Measurements from ENCODE around the gene HIF3A.

DNA sequence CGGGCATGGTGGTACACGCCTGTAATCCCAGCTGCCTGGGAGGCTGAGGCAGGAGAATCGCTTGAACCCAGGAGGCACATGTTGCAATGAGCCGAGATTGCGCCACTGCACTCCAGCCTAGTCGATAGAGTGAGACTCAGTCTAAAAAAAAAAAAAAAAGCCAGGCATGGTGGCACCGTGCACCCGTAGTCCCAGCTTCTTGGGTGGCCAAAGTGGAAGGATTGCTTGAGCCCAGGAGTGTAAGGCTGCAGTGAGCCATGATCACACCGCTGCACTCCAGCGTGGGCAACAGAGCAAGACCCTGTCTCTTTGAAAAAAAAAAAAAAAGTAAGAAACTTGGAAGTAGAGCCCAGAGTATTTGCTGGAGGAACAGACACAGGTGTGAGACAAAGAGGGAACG is 88.8 kb downstream of the HIF3A start:
- TF ChIP-seq, protein P1, sequence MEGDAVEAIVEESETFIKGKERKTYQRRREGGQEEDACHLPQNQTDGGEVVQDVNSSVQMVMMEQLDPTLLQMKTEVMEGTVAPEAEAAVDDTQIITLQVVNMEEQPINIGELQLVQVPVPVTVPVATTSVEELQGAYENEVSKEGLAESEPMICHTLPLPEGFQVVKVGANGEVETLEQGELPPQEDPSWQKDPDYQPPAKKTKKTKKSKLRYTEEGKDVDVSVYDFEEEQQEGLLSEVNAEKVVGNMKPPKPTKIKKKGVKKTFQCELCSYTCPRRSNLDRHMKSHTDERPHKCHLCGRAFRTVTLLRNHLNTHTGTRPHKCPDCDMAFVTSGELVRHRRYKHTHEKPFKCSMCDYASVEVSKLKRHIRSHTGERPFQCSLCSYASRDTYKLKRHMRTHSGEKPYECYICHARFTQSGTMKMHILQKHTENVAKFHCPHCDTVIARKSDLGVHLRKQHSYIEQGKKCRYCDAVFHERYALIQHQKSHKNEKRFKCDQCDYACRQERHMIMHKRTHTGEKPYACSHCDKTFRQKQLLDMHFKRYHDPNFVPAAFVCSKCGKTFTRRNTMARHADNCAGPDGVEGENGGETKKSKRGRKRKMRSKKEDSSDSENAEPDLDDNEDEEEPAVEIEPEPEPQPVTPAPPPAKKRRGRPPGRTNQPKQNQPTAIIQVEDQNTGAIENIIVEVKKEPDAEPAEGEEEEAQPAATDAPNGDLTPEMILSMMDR (IDR thresholded peaks at IDR 0.05 in 2 of 3, conservative IDR thresholded peaks at IDR 0.05 in 1 of 3; ENCODE audit: borderline replicate concordance in 1 of 3, insufficient read depth in 1 of 3, low read depth in 2 of 3, low read length in 2 of 3) = no peak
- TF ChIP-seq EZH2 (IDR thresholded peaks at IDR 0.05) = no peak
- TF ChIP-seq POLR2A (IDR thresholded peaks at IDR 0.05; ENCODE audit: borderline replicate concordance, extremely low read depth, insufficient read depth, insufficient read length) = no peak
- TF ChIP-seq, protein P2, sequence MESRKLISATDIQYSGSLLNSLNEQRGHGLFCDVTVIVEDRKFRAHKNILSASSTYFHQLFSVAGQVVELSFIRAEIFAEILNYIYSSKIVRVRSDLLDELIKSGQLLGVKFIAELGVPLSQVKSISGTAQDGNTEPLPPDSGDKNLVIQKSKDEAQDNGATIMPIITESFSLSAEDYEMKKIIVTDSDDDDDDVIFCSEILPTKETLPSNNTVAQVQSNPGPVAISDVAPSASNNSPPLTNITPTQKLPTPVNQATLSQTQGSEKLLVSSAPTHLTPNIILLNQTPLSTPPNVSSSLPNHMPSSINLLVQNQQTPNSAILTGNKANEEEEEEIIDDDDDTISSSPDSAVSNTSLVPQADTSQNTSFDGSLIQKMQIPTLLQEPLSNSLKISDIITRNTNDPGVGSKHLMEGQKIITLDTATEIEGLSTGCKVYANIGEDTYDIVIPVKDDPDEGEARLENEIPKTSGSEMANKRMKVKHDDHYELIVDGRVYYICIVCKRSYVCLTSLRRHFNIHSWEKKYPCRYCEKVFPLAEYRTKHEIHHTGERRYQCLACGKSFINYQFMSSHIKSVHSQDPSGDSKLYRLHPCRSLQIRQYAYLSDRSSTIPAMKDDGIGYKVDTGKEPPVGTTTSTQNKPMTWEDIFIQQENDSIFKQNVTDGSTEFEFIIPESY (IDR thresholded peaks at IDR 0.05; ENCODE audit: extremely low read depth, insufficient replicate concordance, low read length) = no peak
- TF ChIP-seq POLR2AphosphoS5 (IDR thresholded peaks at IDR 0.05; ENCODE audit: low read depth, low read length) = no peak
- TF ChIP-seq, protein P3, sequence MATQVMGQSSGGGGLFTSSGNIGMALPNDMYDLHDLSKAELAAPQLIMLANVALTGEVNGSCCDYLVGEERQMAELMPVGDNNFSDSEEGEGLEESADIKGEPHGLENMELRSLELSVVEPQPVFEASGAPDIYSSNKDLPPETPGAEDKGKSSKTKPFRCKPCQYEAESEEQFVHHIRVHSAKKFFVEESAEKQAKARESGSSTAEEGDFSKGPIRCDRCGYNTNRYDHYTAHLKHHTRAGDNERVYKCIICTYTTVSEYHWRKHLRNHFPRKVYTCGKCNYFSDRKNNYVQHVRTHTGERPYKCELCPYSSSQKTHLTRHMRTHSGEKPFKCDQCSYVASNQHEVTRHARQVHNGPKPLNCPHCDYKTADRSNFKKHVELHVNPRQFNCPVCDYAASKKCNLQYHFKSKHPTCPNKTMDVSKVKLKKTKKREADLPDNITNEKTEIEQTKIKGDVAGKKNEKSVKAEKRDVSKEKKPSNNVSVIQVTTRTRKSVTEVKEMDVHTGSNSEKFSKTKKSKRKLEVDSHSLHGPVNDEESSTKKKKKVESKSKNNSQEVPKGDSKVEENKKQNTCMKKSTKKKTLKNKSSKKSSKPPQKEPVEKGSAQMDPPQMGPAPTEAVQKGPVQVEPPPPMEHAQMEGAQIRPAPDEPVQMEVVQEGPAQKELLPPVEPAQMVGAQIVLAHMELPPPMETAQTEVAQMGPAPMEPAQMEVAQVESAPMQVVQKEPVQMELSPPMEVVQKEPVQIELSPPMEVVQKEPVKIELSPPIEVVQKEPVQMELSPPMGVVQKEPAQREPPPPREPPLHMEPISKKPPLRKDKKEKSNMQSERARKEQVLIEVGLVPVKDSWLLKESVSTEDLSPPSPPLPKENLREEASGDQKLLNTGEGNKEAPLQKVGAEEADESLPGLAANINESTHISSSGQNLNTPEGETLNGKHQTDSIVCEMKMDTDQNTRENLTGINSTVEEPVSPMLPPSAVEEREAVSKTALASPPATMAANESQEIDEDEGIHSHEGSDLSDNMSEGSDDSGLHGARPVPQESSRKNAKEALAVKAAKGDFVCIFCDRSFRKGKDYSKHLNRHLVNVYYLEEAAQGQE (IDR thresholded peaks at IDR 0.05; ENCODE audit: low read depth) = no peak
- TF ChIP-seq, protein P4, sequence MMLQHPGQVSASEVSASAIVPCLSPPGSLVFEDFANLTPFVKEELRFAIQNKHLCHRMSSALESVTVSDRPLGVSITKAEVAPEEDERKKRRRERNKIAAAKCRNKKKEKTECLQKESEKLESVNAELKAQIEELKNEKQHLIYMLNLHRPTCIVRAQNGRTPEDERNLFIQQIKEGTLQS (IDR thresholded peaks at IDR 0.05) = no peak
- TF ChIP-seq JUND (IDR thresholded peaks at IDR 0.05) = no peak
- TF ChIP-seq, protein P5, sequence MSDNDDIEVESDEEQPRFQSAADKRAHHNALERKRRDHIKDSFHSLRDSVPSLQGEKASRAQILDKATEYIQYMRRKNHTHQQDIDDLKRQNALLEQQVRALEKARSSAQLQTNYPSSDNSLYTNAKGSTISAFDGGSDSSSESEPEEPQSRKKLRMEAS (IDR thresholded peaks at IDR 0.05) = no peak
- no peak for TF ChIP-seq EGR1 (IDR thresholded peaks at IDR 0.05; ENCODE audit: low read depth)
- no peak for TF ChIP-seq SP1 (IDR thresholded peaks at IDR 0.05; ENCODE audit: low read depth)

All from HCT116 (cell line).